ENCODE results near the gene LRRC3C.

Gene LRRC3C

GRCh38 chr17:39923836-39924690 is 3.5 kb upstream of the LRRC3C start:
- DNase-seq (ENCODE audit: low spot score), result no peak

- DNase-seq (ENCODE audit: low spot score), result no peak
These were observed 2.9 kb upstream of the LRRC3C start for GRCh38 chr17:39924691-39925055.

- no peak for DNase-seq (ENCODE audit: low spot score)
These were observed 2.0 kb upstream of the LRRC3C start for GRCh38 chr17:39925282-39926134.

- DNase-seq (ENCODE audit: low spot score), result no peak
These were observed 1.4 kb upstream of the LRRC3C start for GRCh38 chr17:39926135-39926587.

GRCh38 chr17:39926588-39927100 is 888 bp upstream of the LRRC3C start:
- peak; percentile 43 for DNase-seq (ENCODE audit: low spot score)

- DNase-seq (ENCODE audit: low spot score), result peak; percentile 48
These were observed 661 bp downstream of the LRRC3C start for GRCh38 chr17:39927929-39928857.

- DNase-seq (ENCODE audit: low spot score), result no peak
These were observed 1.5 kb downstream of the LRRC3C start for GRCh38 chr17:39928858-39929645.

- DNase-seq (ENCODE audit: low spot score), result no peak
These were observed 2.3 kb downstream of the LRRC3C start for GRCh38 chr17:39929646-39930407.

- no peak for DNase-seq (ENCODE audit: low spot score)
These were observed 6.4 kb downstream of the LRRC3C start for GRCh38 chr17:39933912-39934311.

- DNase-seq (ENCODE audit: low spot score), result no peak
These were observed 6.8 kb downstream of the LRRC3C start for GRCh38 chr17:39934324-39934723.

GRCh38 chr17:39935909-39936308 is 8.4 kb downstream of the LRRC3C start:
- no peak for DNase-seq (ENCODE audit: low spot score)

- no peak for DNase-seq (ENCODE audit: low spot score)
These were observed 9.9 kb downstream of the LRRC3C start for GRCh38 chr17:39937447-39937846.

GRCh38 chr17:39938140-39938869 is 10.8 kb downstream of the LRRC3C start:
- no peak for DNase-seq (ENCODE audit: low spot score)

GRCh38 chr17:39939106-39939505 is 11.6 kb downstream of the LRRC3C start:
- DNase-seq (ENCODE audit: low spot score), result no peak

- DNase-seq (ENCODE audit: low spot score), result no peak
These were observed 12.3 kb downstream of the LRRC3C start for GRCh38 chr17:39939588-39940419.

GRCh38 chr17:39943702-39944392 is 16.3 kb downstream of the LRRC3C start:
- DNase-seq (ENCODE audit: low spot score), result no peak

- DNase-seq (ENCODE audit: low spot score), result no peak
These were observed 16.8 kb downstream of the LRRC3C start for GRCh38 chr17:39944393-39944711.
